ENCODE measurements around the gene CCDC88C. TPM values are rescaled to one million over a fixed set of nuclear protein-coding genes. Genes with fewer than 3 reads are reported as not detected.
A peak's percentile ranks its signal among the peaks of the same experiment; 100 is the strongest.
"Not testable (repeated sequence)": the region's sequence is repeated elsewhere in the genome, so short reads cannot be mapped to it uniquely, and the experiment has no call there.

CCDC88C gene
- total RNA-seq, 1 donor from 2014 or later, result 17.8 TPM

- peaks cover 4% of the 10 kb centered on the region for H3K36me3 Mint-ChIP-seq
- Histone ChIP-seq H3K36me3 (no peaks in the 10 kb centered on the region), H3K4me2 (no peak overlapping the region), H3K27ac (no peak overlapping the region), H3K79me2 (ENCODE audit: low read depth) (no peaks in the 10 kb centered on the region), H3K4me1 (peaks cover 3% of the 10 kb centered on the region), H3F3A (ENCODE audit: low read depth) (peaks cover 10% of the 10 kb centered on the region), H3K4me3 (no peak overlapping the region), H2AFZ (replicated peaks) (no peak overlapping the region), H4K20me1 (ENCODE audit: low read depth) (no peaks in the 10 kb centered on the region), H3K9me3 (ENCODE audit: low read depth) (no peaks in the 10 kb centered on the region), H3K9ac (no peak overlapping the region), H3K27me3 (peaks cover 36% of the 10 kb centered on the region)
- H3K4me1 Mint-ChIP-seq, result peaks cover 24% of the 10 kb centered on the region
- H3K27me3 Mint-ChIP-seq (ENCODE audit: insufficient read depth, low read depth), result peaks cover 7% of the 10 kb centered on the region
- DNase-seq (ENCODE audit: low spot score), result no peak
- TF ChIP-seq EZH2 (IDR thresholded peaks at IDR 0.05), result no peak
- TF ChIP-seq EZH2phosphoT487 (IDR thresholded peaks at IDR 0.05), result no peak
- TF ChIP-seq, protein P1, sequence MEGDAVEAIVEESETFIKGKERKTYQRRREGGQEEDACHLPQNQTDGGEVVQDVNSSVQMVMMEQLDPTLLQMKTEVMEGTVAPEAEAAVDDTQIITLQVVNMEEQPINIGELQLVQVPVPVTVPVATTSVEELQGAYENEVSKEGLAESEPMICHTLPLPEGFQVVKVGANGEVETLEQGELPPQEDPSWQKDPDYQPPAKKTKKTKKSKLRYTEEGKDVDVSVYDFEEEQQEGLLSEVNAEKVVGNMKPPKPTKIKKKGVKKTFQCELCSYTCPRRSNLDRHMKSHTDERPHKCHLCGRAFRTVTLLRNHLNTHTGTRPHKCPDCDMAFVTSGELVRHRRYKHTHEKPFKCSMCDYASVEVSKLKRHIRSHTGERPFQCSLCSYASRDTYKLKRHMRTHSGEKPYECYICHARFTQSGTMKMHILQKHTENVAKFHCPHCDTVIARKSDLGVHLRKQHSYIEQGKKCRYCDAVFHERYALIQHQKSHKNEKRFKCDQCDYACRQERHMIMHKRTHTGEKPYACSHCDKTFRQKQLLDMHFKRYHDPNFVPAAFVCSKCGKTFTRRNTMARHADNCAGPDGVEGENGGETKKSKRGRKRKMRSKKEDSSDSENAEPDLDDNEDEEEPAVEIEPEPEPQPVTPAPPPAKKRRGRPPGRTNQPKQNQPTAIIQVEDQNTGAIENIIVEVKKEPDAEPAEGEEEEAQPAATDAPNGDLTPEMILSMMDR (IDR thresholded peaks at IDR 0.05), result no peak
- no peak overlapping the region for H3K4me3 Mint-ChIP-seq
- H3K9me3 Mint-ChIP-seq, result no peaks in the 10 kb centered on the region
- no peak overlapping the region for H3K27ac Mint-ChIP-seq
Measured at GRCh38 chr14:91267965-91268437, 149.6 kb downstream of the CCDC88C start.

GRCh38 chr14:91266276-91266675 is 151.3 kb downstream of the CCDC88C start:
- H3K9ac ChIP-seq; H2AFZ ChIP-seq (replicated peaks); H4K20me1 ChIP-seq (ENCODE audit: low read depth); DNase-seq (ENCODE audit: low spot score); H3K36me3 ChIP-seq; H3K79me2 ChIP-seq (ENCODE audit: low read depth); H3K9me3 ChIP-seq (ENCODE audit: low read depth); H3K36me3 Mint-ChIP-seq; H3K27ac Mint-ChIP-seq; H3K27ac ChIP-seq; H3K27me3 Mint-ChIP-seq (ENCODE audit: insufficient read depth, low read depth); H3K4me2 ChIP-seq; H3K4me1 ChIP-seq; H3K4me3 ChIP-seq; H3K9me3 Mint-ChIP-seq; H3K4me3 Mint-ChIP-seq: not testable (repeated sequence)
- peaks cover 45% of the 10 kb centered on the region for H3K27me3 ChIP-seq
- peaks cover 22% of the 10 kb centered on the region for H3K4me1 Mint-ChIP-seq
- peaks cover 10% of the 10 kb centered on the region for H3F3A ChIP-seq (ENCODE audit: low read depth)

DNA sequence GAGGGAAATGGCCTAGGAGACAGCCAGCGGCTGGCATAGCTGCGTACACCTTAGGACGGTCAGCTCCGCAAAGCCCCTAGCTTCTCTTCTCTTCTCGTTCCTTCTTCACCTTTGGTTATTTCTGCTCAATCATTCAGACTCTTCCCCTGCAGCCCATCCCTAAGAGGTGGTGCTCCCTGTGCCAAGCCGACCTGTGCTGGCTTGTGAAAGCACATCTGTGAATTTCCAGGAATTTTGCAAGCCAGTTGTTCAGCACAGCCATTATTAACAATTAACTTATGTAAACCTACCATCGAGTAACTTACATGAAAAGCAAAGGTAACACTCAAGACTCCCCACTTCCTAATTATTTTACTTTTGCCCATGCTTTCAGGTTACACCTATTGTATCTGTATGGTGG is 152.2 kb downstream of the CCDC88C start:
- Histone ChIP-seq H3K79me2 (ENCODE audit: low read depth) (no peaks in the 10 kb centered on the region), H3K4me2 (no peak overlapping the region), H3K36me3 (no peaks in the 10 kb centered on the region), H3K27me3 (peaks cover 45% of the 10 kb centered on the region), H3K9ac (no peak overlapping the region), H3K27ac (no peak overlapping the region), H3K4me3 (no peak overlapping the region), H4K20me1 (ENCODE audit: low read depth) (no peaks in the 10 kb centered on the region), H2AFZ (replicated peaks) (no peak overlapping the region), H3K9me3 (ENCODE audit: low read depth) (no peaks in the 10 kb centered on the region), H3F3A (ENCODE audit: low read depth) (peaks cover 10% of the 10 kb centered on the region), H3K4me1 (peaks cover 3% of the 10 kb centered on the region)
- Mint-ChIP-seq H3K4me1 (peaks cover 20% of the 10 kb centered on the region), H3K27ac (no peak overlapping the region), H3K4me3 (no peak overlapping the region), H3K9me3 (no peaks in the 10 kb centered on the region), H3K27me3 (ENCODE audit: insufficient read depth, low read depth) (peaks cover 7% of the 10 kb centered on the region), H3K36me3 (no peaks in the 10 kb centered on the region)
- DNase-seq (ENCODE audit: low spot score), result no peak
- TF ChIP-seq EZH2phosphoT487 (IDR thresholded peaks at IDR 0.05) (no peak), EZH2 (IDR thresholded peaks at IDR 0.05) (peak; percentile 0)

- TF ChIP-seq EZH2 (IDR thresholded peaks at IDR 0.05) (peak; percentile 58), EZH2phosphoT487 (IDR thresholded peaks at IDR 0.05) (peak; percentile 57)
- TF ChIP-seq, protein P1 (IDR thresholded peaks at IDR 0.05), result no peak
- no peaks in the 10 kb centered on the region for H3K9me3 ChIP-seq (ENCODE audit: low read depth)
- H2AFZ ChIP-seq (replicated peaks), result peak overlapping the region; percentile 77
- Mint-ChIP-seq H3K4me3 (peak overlapping the region; percentile 80), H3K4me1 (peaks cover 17% of the 10 kb centered on the region), H3K27ac (no peak overlapping the region), H3K9me3 (no peaks in the 10 kb centered on the region), H3K27me3 (ENCODE audit: insufficient read depth, low read depth) (peaks cover 11% of the 10 kb centered on the region), H3K36me3 (no peaks in the 10 kb centered on the region)
- DNase-seq (ENCODE audit: low spot score), result peak; percentile 40
- peaks cover 45% of the 10 kb centered on the region for H3K27me3 ChIP-seq
- no peaks in the 10 kb centered on the region for H3K36me3 ChIP-seq
- H3K4me2 ChIP-seq, result peak overlapping the region; percentile 77
- H3K4me1 ChIP-seq, result peaks cover 3% of the 10 kb centered on the region
- H4K20me1 ChIP-seq (ENCODE audit: low read depth), result no peaks in the 10 kb centered on the region
- no peak overlapping the region for H3K9ac ChIP-seq
- H3K27ac ChIP-seq, result no peak overlapping the region
- peaks cover 10% of the 10 kb centered on the region for H3F3A ChIP-seq (ENCODE audit: low read depth)
- H3K4me3 ChIP-seq, result peak overlapping the region; percentile 46
- H3K79me2 ChIP-seq (ENCODE audit: low read depth), result no peaks in the 10 kb centered on the region
Measured at GRCh38 chr14:91264151-91265150, 153.2 kb downstream of the CCDC88C start.
